Stimulated activated memory B cell treated with anti-CD40 and anti-IgM and Interleukin-4, amounts not matched to agents 10 μg/mL and 1 μg/mL and 100 μg/mL, for 72 hours (primary cell): ENCODE measurements around the gene TMED7.
"Not testable (repeated sequence)": the region's sequence is repeated elsewhere in the genome, so short reads cannot be mapped to it uniquely, and the experiment has no call there.

Source experiments
- ATAC-seq: fragments of 150-1000 bp; cut with Tn5 transposase; 2 replicates; pipeline ENCODE4 v1.10.0; 2021
- H3K27ac Mint-ChIP-seq: one replicate; pipeline ENCODE4 v1.8.0; 2022; ENCODE audit warnings: mild to moderate bottlenecking, mixed read lengths
- H3K27me3 Mint-ChIP-seq: one replicate; pipeline ENCODE4 v1.8.0; 2022; ENCODE audit warnings: mixed read lengths
- H3K36me3 Mint-ChIP-seq: one replicate; pipeline ENCODE4 v1.8.0; 2022; ENCODE audit warnings: mixed read lengths
- H3K4me1 Mint-ChIP-seq: one replicate; pipeline ENCODE4 v1.8.0; 2022; ENCODE audit warnings: mixed read lengths
- H3K4me3 Mint-ChIP-seq: one replicate; pipeline ENCODE4 v1.8.0; 2022; ENCODE audit warnings: mild to moderate bottlenecking, moderate library complexity, mixed read lengths
- H3K9me3 Mint-ChIP-seq: one replicate; pipeline ENCODE4 v1.8.0; 2022; ENCODE audit warnings: mixed read lengths

The TMED7 gene

DNA sequence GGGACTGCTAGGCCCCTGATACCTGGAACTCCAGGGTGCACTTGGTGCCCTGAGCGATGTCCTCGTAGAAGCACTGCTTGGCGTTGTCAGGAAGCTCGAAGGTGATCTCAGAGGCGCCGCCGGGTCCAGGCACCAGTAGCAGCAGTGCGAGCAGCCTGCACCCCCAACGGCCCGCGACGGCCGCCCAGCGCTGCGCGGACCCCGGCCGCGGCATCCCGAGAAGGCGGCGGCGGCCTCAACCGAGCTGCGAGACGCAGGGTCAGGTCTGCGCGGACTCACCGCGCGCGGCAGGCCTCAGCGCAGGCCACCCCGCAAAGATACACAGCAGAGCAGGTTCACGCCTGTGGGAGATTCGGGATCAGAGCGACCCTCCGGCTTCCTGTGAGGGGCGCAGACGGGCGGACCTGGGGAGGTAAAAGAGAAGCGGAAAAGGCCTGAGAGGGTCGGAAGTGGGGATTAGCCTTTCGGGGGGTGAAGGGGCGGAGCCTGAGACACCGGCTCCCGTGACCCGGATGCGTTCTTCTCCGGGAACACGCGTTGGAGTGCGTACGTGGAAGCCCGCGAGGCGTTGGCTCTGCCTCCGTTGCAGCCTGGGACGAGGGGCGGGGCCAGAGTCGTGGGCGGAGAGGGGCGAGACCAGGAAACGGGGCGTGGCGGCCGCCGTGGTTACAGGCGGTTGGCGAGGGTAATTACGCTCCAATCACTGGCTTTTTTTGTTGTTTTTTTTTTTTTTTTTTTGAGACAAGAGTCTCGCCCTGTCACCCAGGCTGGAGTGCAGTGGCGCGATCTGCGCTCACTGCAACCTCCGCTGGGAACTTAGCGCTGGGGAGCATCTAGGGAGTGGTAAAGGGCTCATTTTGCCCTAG is at the start of gene TMED7:
TMED7 (minus strand) TSS at position 458 of the 866 bp plus-strand sequence; CDS start at position 214, 244 bp downstream.
- no peak within 1 kb of the TSS for H3K27ac Mint-ChIP-seq
- H3K4me1 Mint-ChIP-seq: peaks cover 5% of the 10 kb centered on the region
- H3K9me3 Mint-ChIP-seq: no peaks in the 10 kb centered on the region
- no peaks in the 10 kb centered on the region for H3K27me3 Mint-ChIP-seq
- peak; percentile 98 for ATAC-seq
- H3K36me3 Mint-ChIP-seq: peaks cover 10% of the 10 kb centered on the region
- H3K4me3 Mint-ChIP-seq: no peak within 1 kb of the TSS

DNA sequence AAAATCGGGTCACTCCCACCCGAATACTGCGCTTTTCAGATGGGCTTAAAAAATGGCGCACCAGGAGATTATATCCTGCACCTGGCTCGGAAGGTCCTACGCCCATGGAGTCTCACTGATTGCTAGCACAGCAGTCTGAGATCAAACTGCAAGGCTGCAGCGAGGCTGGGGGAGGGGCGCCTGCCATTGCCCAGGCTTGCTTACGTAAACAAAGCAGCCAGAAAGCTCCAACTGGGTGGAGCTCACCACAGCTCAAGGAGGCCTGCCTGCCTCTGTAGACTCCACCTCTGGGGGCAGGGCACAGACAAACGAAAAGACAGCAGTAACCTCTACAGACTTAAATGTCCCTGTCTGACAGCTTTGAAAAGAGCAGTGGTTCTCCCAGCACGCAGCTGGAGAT is 48.9 kb upstream of the TMED7 start:
- not testable (repeated sequence) for H3K4me1 Mint-ChIP-seq, ATAC-seq, H3K36me3 Mint-ChIP-seq

DNA sequence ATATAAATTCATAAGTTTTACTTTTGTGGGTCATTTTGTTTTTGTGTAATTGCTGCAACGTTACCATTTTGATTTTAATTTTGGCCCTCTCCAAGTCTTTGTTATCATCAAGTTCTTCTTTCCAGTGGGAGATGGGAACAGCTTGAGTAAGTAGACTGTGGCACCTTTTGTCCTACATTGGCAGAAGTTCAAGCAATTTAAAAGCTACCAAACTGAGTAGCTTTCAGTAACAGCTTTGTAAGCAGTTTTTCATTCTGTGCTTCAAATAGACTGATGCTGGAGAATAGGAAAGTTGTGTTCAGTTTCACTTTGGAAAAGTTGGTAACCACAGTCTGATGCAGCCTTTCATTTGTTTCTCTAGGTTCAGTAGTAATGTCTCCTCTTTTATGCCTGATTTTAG is 47.8 kb upstream of the TMED7 start:
- no peaks in the 10 kb centered on the region for H3K4me1 Mint-ChIP-seq
- H3K9me3 Mint-ChIP-seq: peaks cover 5% of the 10 kb centered on the region
- no peak for ATAC-seq
- H3K27ac Mint-ChIP-seq: no peak overlapping the region
- no peak overlapping the region for H3K4me3 Mint-ChIP-seq
- H3K27me3 Mint-ChIP-seq: peaks cover 18% of the 10 kb centered on the region
- no peaks in the 10 kb centered on the region for H3K36me3 Mint-ChIP-seq

More for the DNA sequence above, 48.9 kb upstream of the TMED7 start:
- not testable (repeated sequence) for H3K27me3 Mint-ChIP-seq, H3K4me3 Mint-ChIP-seq, H3K9me3 Mint-ChIP-seq, H3K27ac Mint-ChIP-seq

DNA sequence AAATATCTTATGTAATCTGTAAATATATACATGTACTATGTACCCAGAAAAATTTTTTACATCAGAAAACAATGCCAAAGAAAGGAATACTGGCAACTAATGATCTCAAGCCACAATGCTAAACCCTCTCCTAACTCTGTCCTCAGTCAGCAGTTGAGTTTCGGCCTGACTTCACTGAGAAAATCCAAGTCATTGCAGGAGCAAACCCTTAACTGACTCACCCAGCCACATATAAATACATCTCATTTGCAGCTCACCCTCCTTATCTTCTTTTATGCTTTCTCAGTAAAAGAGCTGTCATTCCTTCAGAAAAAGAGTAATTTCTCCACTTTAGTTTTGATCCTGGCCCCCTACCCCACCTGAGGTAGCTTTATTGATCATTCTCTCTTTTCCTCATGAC is 46.1 kb upstream of the TMED7 start:
- no peak for ATAC-seq
- peaks cover 31% of the 10 kb centered on the region for H3K27me3 Mint-ChIP-seq
- no peak overlapping the region for H3K4me3 Mint-ChIP-seq
- H3K27ac Mint-ChIP-seq: no peak overlapping the region
- H3K9me3 Mint-ChIP-seq: peaks cover 11% of the 10 kb centered on the region
- H3K36me3 Mint-ChIP-seq: peaks cover 7% of the 10 kb centered on the region
- H3K4me1 Mint-ChIP-seq: no peaks in the 10 kb centered on the region

DNA sequence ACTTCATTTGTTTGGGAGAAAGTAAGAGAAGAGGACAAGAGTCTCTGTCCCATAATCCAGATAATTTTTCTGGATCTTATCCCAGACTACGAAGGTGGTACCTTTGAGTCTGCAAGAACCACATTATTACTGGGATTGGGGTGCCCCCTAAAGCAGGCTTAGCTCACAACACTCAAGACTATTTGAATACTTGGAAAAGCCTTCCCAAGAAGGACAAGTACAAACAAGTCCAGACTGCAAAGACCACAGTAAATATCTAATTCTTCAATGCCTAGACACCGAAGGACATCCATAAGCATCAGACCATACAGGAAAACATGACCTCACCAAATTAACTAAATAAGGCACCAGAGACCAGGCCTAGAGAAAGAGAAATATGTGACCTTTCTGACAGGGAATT is 40.2 kb upstream of the TMED7 start:
- Mint-ChIP-seq H3K27ac (no peak overlapping the region), H3K9me3 (peaks cover 18% of the 10 kb centered on the region), H3K27me3 (peaks cover 69% of the 10 kb centered on the region), H3K36me3 (peaks cover 14% of the 10 kb centered on the region), H3K4me3 (no peak overlapping the region), H3K4me1 (no peaks in the 10 kb centered on the region)
- no peak for ATAC-seq

DNA sequence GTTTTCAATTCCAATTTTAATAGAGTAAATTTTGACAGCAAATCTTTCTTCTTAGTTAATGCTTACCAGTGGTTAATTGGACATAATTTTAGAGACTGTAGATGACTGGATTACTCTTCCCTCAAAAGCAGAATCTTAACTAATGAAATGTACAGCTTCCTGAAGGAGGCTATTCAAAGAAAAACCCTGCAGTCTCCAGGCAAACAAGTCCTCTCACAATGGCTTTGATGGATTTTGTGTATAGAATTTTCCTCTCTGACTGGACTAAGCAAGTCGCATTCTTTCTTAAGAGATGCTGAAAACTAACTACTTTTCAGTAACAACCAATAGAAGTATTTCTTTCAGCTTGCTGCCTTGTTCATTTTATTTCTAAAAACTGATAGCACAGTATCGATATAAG is 35.7 kb upstream of the TMED7 start:
- ATAC-seq: no peak
- Mint-ChIP-seq H3K4me1 (no peaks in the 10 kb centered on the region), H3K36me3 (peaks cover 5% of the 10 kb centered on the region), H3K27me3 (peaks cover 64% of the 10 kb centered on the region), H3K9me3 (peaks cover 14% of the 10 kb centered on the region), H3K27ac (no peak overlapping the region), H3K4me3 (no peak overlapping the region)

DNA sequence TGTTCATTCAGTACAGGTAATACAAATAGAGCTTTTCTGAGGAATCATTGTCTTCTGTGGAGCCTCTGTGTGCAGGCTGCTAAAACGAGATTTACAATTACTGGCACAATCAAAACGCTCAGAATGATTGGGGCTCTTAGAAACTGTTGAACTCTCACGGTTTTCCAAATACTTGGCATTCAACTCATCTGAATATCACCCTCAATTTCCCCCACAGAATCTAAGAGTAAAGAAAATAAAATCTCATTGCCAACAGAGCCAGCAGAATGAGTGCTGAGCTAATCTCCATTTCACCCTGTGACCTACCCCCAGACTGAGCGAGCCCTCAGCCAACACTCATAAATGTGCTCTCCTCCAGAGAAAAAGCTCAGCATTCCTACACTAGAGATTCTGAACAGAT is 35.3 kb upstream of the TMED7 start:
- Mint-ChIP-seq H3K27me3 (peaks cover 60% of the 10 kb centered on the region), H3K4me1 (no peaks in the 10 kb centered on the region), H3K9me3 (peaks cover 10% of the 10 kb centered on the region), H3K4me3 (no peak overlapping the region), H3K36me3 (peaks cover under 1% of the 10 kb centered on the region), H3K27ac (no peak overlapping the region)
- ATAC-seq: no peak

DNA sequence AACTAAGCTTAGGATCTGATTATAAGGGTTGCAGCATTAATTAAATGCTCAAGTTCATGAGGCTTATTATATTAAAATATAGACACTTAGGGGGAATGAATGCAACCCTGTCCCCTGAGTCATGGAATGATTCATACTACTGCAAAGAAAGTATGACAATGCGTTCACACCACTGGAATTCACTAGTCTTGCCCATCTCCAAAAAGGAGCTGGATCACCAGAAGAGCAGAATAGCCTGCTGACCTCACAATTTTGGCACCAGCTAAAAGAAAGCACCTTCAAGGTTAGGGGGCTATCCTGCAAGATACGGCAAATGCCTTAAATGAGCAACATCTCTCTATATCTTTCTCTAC is 32.0 kb upstream of the TMED7 start:
- no peaks in the 10 kb centered on the region for H3K36me3 Mint-ChIP-seq

DNA sequence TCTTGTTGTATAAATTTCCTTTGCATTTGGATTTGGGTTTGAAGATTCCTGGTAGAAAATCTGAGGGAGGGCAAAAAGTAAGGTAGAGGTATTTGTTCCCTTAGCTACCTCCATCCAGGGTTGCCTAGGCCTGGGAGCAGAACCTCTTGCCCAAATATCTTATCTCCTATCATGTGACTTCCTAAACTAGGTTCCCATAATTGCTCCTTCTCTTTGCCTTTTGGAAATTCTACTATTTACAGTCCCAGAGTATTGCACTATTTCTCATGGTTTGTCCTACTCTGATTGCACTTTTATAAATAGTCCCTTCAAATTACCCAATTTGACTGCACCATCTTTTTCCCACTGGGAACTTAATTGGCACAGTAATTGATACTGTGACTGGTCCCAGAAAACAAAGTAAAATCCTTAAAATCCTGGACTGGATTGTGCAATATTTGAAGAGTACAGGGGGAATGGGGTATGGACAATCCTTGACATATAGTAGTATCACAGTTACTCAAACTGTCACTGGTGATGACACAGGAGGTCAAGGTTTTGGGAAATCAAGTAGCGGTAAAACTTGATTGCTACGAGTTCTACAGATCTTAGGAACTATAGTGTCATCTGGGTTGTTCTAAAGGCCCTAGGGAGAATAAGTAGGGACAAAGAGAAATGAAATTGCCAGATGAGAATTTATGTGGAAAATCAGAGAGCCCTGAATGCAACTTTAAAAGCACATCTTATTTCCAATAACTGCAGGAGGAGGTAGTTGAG is 31.5 kb upstream of the TMED7 start:
- Mint-ChIP-seq H3K4me1 (no peaks in the 10 kb centered on the region), H3K27me3 (peaks cover 30% of the 10 kb centered on the region), H3K36me3 (no peaks in the 10 kb centered on the region), H3K4me3 (no peak overlapping the region), H3K27ac (no peak overlapping the region), H3K9me3 (peaks cover 9% of the 10 kb centered on the region)
- no peak for ATAC-seq

More for the DNA sequence above, 32.0 kb upstream of the TMED7 start:
- no peak for ATAC-seq
- H3K4me3 Mint-ChIP-seq: no peak overlapping the region
- H3K27ac Mint-ChIP-seq: no peak overlapping the region
- no peaks in the 10 kb centered on the region for H3K4me1 Mint-ChIP-seq
- H3K27me3 Mint-ChIP-seq: peaks cover 30% of the 10 kb centered on the region
- H3K9me3 Mint-ChIP-seq: peaks cover 9% of the 10 kb centered on the region

DNA sequence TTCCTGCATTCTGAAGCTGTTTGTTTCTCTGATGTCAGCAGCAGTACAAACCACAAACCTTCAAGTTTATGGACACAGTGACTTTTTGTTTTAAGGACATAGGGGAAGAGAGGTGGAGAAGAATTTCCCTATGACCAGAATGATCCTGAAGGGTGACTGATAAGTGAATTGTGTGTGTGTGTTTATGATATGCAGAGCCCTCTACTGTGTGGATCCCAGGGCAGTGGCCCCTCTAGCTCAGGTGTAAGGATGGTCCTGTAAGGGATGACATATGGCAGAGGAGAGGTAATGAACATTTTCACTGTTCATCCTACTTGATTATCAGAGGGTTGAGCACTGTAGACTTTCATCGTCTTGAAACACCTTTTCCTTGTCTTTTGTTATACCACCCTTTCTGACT is 30.6 kb upstream of the TMED7 start:
- Mint-ChIP-seq H3K36me3 (no peaks in the 10 kb centered on the region), H3K9me3 (peaks cover 9% of the 10 kb centered on the region), H3K27me3 (peaks cover 30% of the 10 kb centered on the region), H3K4me1 (no peaks in the 10 kb centered on the region), H3K4me3 (no peak overlapping the region), H3K27ac (no peak overlapping the region)
- no peak for ATAC-seq

DNA sequence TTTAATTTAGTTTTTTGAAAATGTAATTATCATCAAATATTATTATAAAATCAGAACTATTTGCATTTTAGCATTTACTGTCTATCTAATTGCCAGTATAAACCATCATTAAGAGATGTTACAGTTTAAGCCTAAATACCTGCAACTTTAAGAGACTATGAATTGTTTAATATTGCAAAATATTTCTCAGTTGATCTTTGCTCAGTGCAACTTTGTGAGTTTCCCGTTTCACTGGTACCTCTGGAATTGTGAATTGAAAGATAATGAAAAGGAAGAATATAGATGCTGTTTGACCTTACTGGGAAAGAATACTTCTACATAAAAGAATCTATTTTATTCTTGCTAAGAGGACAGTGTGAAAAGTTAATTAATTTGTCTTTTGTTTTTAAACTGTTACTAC is 30.2 kb upstream of the TMED7 start:
- no peak overlapping the region for H3K4me3 Mint-ChIP-seq
- H3K36me3 Mint-ChIP-seq: no peaks in the 10 kb centered on the region
- peaks cover 9% of the 10 kb centered on the region for H3K9me3 Mint-ChIP-seq
- H3K27me3 Mint-ChIP-seq: peaks cover 30% of the 10 kb centered on the region
- ATAC-seq: no peak
- H3K27ac Mint-ChIP-seq: no peak overlapping the region
- H3K4me1 Mint-ChIP-seq: no peaks in the 10 kb centered on the region

DNA sequence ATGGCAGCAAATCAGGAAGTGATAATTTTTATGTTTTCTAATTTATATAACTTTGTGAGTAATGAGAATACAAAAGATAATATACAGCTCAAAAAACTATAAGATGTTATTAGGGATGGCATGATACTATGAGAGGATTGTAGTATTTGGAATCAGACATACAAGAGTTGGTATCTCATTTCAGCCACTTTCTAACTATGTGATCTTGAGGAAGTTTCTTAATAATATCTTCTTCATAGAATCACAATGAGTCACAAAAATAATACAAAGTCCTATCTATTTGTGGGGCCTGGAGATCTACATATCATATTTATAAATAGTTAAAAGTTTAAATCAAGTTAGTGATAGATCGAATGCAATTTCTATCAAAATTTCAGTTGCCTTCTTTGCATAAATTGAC is 23.7 kb upstream of the TMED7 start:
- Mint-ChIP-seq H3K36me3 (no peaks in the 10 kb centered on the region), H3K4me1 (no peaks in the 10 kb centered on the region), H3K4me3 (no peak overlapping the region), H3K9me3 (no peaks in the 10 kb centered on the region), H3K27ac (no peak overlapping the region), H3K27me3 (peaks cover 7% of the 10 kb centered on the region)
- ATAC-seq: no peak

DNA sequence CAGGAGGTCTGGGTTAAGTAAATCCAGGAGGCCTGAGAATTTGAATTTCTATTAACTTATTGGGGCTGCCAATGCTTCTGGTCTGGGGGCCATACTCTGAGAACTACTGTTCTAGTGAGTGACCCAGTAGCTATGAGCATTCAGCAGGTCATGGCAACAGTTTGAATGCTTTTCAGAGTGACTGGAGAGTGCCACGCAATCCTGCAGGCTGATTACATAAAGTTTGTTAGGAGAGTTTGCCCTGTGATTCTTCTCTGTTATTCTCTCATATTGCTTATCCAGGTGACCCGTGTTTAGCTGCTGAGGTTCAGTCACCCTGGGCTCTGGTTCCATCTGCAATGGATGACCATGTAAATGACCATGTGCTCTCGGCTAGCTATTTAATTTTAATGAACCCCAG is 22.2 kb upstream of the TMED7 start:
- Mint-ChIP-seq H3K27me3 (peaks cover 20% of the 10 kb centered on the region), H3K4me1 (no peaks in the 10 kb centered on the region), H3K9me3 (no peaks in the 10 kb centered on the region), H3K4me3 (no peak overlapping the region), H3K36me3 (no peaks in the 10 kb centered on the region), H3K27ac (no peak overlapping the region)
- ATAC-seq: no peak

DNA sequence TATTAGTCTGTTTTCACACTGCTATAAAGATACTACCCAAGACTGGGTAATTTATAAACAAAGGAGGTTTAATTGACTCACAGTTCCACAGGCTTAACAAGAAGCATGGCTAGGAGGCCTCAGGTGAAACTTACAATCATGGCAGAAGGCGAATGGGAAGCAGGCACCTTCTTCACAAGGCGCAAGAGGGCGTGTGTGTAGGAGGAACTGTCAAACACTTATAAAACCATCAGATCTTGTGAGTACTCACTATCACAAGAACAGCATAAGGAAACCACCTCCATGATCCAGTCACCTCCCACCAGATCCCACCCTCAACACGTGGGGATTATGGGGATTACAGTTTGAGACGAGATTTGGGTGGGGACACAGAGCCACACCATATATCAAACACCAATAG is 19.6 kb upstream of the TMED7 start:
- H3K36me3 Mint-ChIP-seq, H3K9me3 Mint-ChIP-seq, ATAC-seq, H3K4me3 Mint-ChIP-seq, H3K27ac Mint-ChIP-seq, H3K4me1 Mint-ChIP-seq: not testable (repeated sequence)
- peaks cover 31% of the 10 kb centered on the region for H3K27me3 Mint-ChIP-seq

DNA sequence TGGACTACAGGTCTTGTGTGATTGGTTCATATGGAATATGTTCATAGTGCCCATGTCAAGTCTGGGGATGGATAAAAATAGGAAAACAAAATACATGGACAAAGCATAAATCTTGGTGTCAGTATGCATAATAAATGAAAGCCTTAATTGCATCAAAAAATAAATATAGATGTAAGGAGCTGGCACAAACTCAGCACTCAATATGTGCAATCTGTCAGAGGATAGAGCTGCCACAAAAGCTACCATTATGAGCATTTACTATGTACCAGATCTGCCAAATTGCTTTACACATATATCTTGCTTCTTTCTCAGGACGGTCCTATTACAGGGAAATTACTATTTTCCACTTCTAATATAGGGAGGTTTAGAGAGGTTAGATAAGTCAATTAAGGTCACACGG is 18.2 kb upstream of the TMED7 start:
- Mint-ChIP-seq H3K4me1 (no peaks in the 10 kb centered on the region), H3K27me3 (peaks cover 37% of the 10 kb centered on the region), H3K9me3 (no peaks in the 10 kb centered on the region), H3K27ac (no peak overlapping the region), H3K4me3 (no peak overlapping the region), H3K36me3 (no peaks in the 10 kb centered on the region)
- no peak for ATAC-seq

DNA sequence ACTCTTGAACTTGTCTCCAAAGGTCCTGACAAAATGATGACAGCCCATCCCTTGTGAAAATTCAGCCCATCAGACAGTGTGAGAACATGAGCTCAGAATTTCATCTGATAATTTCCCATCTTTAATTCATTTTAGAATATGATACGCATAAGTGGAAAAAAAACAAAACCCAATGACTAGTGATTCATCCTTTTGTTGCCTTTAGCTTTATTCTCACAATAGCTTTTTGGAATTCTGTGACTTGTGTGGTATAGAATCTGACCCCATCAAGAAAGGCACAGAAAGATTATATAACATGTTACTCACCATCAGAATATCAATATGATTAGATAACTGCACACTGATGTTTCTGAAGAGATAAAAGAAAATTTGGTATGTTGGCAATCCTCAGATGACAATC is 16.1 kb upstream of the TMED7 start:
- Mint-ChIP-seq H3K9me3 (no peaks in the 10 kb centered on the region), H3K4me3 (no peak overlapping the region), H3K27me3 (peaks cover 37% of the 10 kb centered on the region), H3K4me1 (peaks cover 5% of the 10 kb centered on the region), H3K27ac (no peak overlapping the region), H3K36me3 (no peaks in the 10 kb centered on the region)
- no peak for ATAC-seq
